Nucleus accumbens (tissue), 56 donors: Measurements from ENCODE around the gene SLC30A5.
A peak's percentile ranks its signal among the peaks of the same experiment; 100 is the strongest.
"Not testable (repeated sequence)": the region's sequence is repeated elsewhere in the genome, so short reads cannot be mapped to it uniquely, and the experiment has no call there.

ENCODE experiments used
- DNase-seq, 56 donors: peaks; one replicate each; lab custom pipeline; 2025; lab: John Stamatoyannopoulos, UW

SLC30A5 gene

GRCh38 chr5:69093771-69094482, at the start of gene SLC30A5:
Gene SLC30A5, plus strand, starts transcription at chr5:69094014. Its CDS starts 242 bp downstream, at chr5:69094256.
- peak; percentile 70 to 100 (median 98) for DNase-seq

DNA sequence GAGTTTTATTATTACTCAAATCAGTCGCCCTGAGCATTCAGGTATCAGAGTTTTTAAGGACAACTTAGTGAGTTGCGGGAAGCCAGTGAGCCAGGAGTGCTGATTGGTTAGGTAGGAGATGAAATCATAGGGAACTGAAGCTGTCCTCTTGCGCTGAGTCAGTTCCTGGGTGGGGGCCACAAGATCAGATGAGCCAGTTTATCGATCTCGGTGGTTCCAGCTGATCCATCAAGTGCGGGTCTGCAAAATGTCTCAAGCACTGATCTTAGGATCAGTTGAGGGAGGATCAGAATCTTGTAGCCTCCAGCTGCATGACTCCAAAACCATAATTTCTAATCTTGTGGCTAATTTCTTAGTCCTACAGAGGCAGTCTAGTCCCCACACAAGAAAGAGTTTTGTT, 48.6 kb upstream of the SLC30A5 start:
- DNase-seq: not testable (repeated sequence)

- no peak for DNase-seq
These were observed 47.3 kb upstream of the SLC30A5 start for GRCh38 chr5:69046375-69046957.

GRCh38 chr5:69048230-69048629, 45.6 kb upstream of the SLC30A5 start:
- peak in 1 of 56 donors; percentile 7 for DNase-seq

DNA sequence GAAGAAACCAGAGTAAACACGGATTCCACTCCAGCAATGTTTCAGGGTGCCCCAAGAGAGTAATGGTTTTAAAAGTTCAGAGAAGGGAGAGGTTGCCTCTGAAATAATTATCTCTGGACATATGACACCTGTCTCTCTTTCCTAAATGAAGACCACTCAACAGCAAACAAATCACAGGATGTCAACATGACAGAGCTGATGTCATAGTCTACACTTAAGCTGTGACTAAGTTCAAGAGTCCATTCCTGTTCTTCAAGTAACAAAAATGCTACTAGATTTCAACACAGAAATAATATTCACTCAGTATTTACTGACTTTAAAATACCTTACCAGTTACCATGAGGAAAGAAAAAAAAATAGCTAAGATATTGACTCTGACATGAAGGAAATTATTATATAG, 44.7 kb upstream of the SLC30A5 start:
- no peak for DNase-seq

- DNase-seq: no peak
These were observed 44.0 kb upstream of the SLC30A5 start for GRCh38 chr5:69049796-69050195.

- no peak for DNase-seq
These were observed 43.6 kb upstream of the SLC30A5 start for GRCh38 chr5:69050214-69050613.

DNA sequence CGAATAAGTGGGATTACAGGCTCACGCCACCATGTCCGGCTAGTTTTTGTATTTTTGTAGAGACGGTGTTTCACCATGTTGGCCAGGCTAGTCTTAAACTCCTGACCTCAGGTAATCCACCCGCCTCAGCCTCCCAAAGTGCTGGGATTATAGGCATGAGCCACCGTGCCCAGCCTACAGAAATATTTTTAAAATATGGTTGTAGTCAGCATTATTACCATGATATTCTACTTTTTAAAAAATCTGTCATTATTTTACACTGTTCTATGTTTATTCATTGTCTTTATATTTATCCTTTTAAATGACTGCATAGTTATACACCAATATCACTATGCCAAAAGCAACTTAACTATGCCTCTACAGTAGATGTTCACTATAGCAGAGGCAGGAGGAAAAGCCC, 41.6 kb upstream of the SLC30A5 start:
- DNase-seq: no peak

- DNase-seq: no peak
These were observed 18.9 kb upstream of the SLC30A5 start for GRCh38 chr5:69074664-69075521.

GRCh38 chr5:69075522-69076179, 18.2 kb upstream of the SLC30A5 start:
- DNase-seq: no peak

DNA sequence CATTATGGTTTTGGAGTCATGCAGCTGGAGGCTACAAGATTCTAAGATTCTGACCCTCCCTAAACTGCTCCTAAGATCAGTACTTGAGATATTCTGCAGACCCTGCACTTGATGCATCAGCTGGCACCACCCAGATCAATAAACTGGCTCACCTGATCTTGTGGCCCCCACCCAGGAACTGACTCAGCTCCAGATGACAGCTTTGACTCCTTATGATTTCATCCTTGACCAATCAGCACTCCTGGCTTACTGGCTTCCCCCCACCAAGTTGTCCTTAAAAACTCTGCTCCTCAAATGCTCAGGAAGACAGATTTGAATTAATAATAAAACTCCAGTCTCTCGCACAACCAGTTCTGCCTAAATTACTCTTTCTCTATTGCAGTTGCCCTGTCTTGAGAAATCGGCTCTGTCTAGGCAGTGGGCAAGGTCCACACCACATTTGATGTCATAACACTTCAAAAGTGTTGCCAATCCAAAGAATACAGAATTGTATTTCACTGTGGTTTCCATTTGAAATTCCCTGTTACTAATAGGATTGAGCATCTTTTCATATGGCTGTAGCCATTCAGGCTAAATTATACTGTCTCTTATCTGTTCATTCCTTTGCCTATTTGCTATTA, 14.8 kb upstream of the SLC30A5 start:
- no peak for DNase-seq

DNA sequence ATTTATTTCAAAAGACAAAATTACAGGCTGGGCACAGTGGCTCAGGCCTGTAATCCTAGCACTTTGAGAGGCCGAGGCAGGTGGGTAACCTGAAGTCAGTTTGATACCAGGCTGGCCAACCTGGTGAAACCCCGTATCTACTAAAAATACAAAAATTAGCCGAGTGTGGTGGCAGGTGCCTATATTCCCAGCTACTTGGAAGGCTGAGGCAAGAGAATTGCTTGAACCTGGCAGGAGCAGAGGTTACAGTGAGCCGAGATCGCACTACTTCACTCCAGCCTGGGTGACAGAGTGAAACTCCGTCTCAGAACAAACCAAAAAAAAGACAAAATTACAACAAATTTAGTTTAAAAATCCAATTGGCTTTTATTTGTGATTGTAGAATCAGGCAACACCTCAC, 14.3 kb upstream of the SLC30A5 start:
- DNase-seq: no peak

- no peak for DNase-seq
These were observed 10.4 kb upstream of the SLC30A5 start for GRCh38 chr5:69083412-69083811.

- DNase-seq: no peak
These were observed 9.6 kb upstream of the SLC30A5 start for GRCh38 chr5:69084195-69084594.

DNA sequence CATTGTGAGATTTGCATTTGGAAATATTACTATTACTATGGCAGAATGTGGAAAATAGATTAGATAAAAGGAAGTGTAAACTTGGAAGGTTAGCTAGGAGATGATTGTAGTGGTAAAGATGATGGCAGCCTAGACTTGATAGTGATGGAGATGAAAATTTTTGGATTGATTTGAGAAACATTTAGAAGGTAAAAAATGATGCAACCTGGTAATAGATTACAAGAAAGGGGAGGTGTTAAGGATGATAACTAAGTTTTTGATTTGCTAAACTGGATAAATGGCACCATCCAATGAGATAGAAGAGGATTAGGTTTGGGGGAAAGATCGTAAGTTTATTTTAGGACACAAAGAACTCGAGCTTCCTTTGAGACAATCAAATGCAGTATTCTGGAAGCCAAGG, 8.9 kb upstream of the SLC30A5 start:
- no peak for DNase-seq

GRCh38 chr5:69086206-69086605, 7.6 kb upstream of the SLC30A5 start:
- DNase-seq: no peak

GRCh38 chr5:69088006-69088405, 5.8 kb upstream of the SLC30A5 start:
- DNase-seq: not testable (repeated sequence)

- no peak for DNase-seq
These were observed 3.7 kb upstream of the SLC30A5 start for GRCh38 chr5:69090158-69090557.

DNA sequence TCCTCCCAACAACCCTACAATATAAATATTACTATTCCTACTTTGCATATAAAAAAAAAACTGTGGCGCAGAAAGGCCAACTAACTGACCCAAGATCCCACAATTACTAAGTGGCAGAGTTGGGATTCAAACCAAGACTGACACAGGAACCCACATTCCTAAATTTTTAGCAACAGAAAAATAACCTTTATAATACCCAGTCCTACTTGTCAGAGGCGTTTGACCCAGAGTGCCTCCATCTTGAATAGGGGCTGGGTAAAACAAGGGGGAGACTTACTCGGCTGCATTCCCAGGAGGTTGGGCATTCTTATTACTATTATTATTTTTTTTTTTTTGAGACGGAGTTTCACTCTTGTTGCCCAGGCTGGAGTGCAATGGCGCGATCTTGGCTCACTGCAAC, 2.0 kb upstream of the SLC30A5 start:
- DNase-seq: no peak

DNA sequence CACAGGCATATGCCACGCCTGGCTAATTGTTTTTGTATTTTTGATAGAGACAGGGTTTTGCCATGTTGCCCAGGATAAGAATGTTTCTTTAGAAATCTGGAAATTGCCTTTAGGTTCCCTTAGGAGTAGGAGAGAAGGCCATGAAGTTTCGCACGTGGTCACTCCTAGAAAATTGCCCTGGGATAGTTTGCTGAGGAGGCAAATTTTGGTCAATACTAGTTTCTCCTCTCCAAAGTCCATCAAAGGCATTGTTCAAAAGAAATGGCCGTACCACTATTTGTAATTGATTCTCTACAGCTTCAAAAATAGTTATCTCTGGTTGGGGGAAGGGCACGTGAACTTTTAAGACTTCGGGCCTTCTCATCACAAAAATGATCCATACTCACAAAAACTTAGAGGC, 845 bp upstream of the SLC30A5 start:
- no peak for DNase-seq

GRCh38 chr5:69099302-69099701, 5.5 kb downstream of the SLC30A5 start:
- DNase-seq: no peak
